ENCODE results near the gene PTK6.

PTK6 gene

GRCh38 chr20:63532449-63532971 is 4.7 kb downstream of the PTK6 start:
- no peak for DNase-seq (ENCODE audit: low read depth in 1 of 2, low spot score in 1 of 2)

GRCh38 chr20:63531686-63532448 is 5.3 kb downstream of the PTK6 start:
- DNase-seq (ENCODE audit: low read depth in 1 of 2, low spot score in 1 of 2) = no peak

- DNase-seq (ENCODE audit: low read depth in 1 of 2, low spot score in 1 of 2) = no peak
Observed at GRCh38 chr20:63530788-63531160, 6.4 kb downstream of the PTK6 start.

GRCh38 chr20:63529861-63530787 is 7.1 kb downstream of the PTK6 start:
- DNase-seq (ENCODE audit: low read depth in 1 of 2, low spot score in 1 of 2) = no peak

GRCh38 chr20:63529180-63529860 is 7.9 kb downstream of the PTK6 start:
- no peak for DNase-seq (ENCODE audit: low read depth in 1 of 2, low spot score in 1 of 2)

GRCh38 chr20:63527184-63527583 is 10.0 kb downstream of the PTK6 start:
- DNase-seq (ENCODE audit: low read depth in 1 of 2, low spot score in 1 of 2) = no peak

GRCh38 chr20:63525971-63526370 is 11.2 kb downstream of the PTK6 start:
- no peak for DNase-seq (ENCODE audit: low read depth in 1 of 2, low spot score in 1 of 2)

- DNase-seq (ENCODE audit: low read depth in 1 of 2, low spot score in 1 of 2) = no peak
Observed at GRCh38 chr20:63525185-63525584, 12.0 kb downstream of the PTK6 start.

GRCh38 chr20:63522981-63523611 is 14.1 kb downstream of the PTK6 start:
- DNase-seq (ENCODE audit: low read depth in 1 of 2, low spot score in 1 of 2) = no peak

GRCh38 chr20:63522091-63522868 is 14.9 kb downstream of the PTK6 start:
- DNase-seq (ENCODE audit: low read depth in 1 of 2, low spot score in 1 of 2) = no peak

GRCh38 chr20:63521602-63522001 is 15.6 kb downstream of the PTK6 start:
- no peak for DNase-seq (ENCODE audit: low read depth in 1 of 2, low spot score in 1 of 2)

GRCh38 chr20:63520934-63521601 is 16.1 kb downstream of the PTK6 start:
- DNase-seq (ENCODE audit: low read depth in 1 of 2, low spot score in 1 of 2) = peak; percentile 42 to 63

GRCh38 chr20:63520504-63520933 is 16.7 kb downstream of the PTK6 start, which contains the start of gene PPDPF:
Gene PPDPF (plus strand): TSS chr20:63520765. CDS start chr20:63521309, 544 bp downstream.
- peak; percentile 83 to 84 for DNase-seq (ENCODE audit: low read depth in 1 of 2, low spot score in 1 of 2)

- peak; percentile 34 to 45 for DNase-seq (ENCODE audit: low read depth in 1 of 2, low spot score in 1 of 2)
Observed at GRCh38 chr20:63519668-63520503, 17.3 kb downstream of the PTK6 start.

- DNase-seq (ENCODE audit: low read depth in 1 of 2, low spot score in 1 of 2) = no peak
Observed at GRCh38 chr20:63518946-63519667, 18.1 kb downstream of the PTK6 start.

- no peak for DNase-seq (ENCODE audit: low read depth in 1 of 2, low spot score in 1 of 2)
Observed at GRCh38 chr20:63518351-63518861, 18.8 kb downstream of the PTK6 start.

Measured in stimulated activated CD4-positive, alpha-beta T cell treated with anti-CD3 and anti-CD28 coated beads, Interleukin-15, amount 100 ng/mL, for 1 hour (primary cell).